Karpas-422 (cell line): ENCODE measurements around the gene CBX3. TPM values are rescaled to one million over a fixed set of nuclear protein-coding genes. Genes with fewer than 3 reads are reported as not detected.

Source experiments
- DNase-seq: peaks from one replicate; pipeline ENCODE4 v3.0.0-alpha.2; 2015
- H2AFZ ChIP-seq: fragments of 200-600 bp; sonication (generic); 2 replicates; pipeline ENCODE4 v1.6.1; 2014; ENCODE audit warnings: antibody characterized with exemption, low read length, mixed read lengths
- H3K27ac ChIP-seq: fragments of 200-600 bp; sonication (generic); 2 replicates; pipeline ENCODE4 v1.5.1; 2014; ENCODE audit warnings: mild to moderate bottlenecking, low read length, moderate library complexity
- H3K27me3 ChIP-seq: fragments of 200-600 bp; sonication (generic); 2 replicates; pipeline ENCODE4 v1.6.1; 2014; ENCODE audit warnings: low read length, mixed read lengths
- H3K36me3 ChIP-seq: fragments of 200-600 bp; sonication (generic); 2 replicates; pipeline ENCODE4 v1.6.1; 2014; ENCODE audit warnings: low read length, mixed read lengths; ENCODE audit not compliant: insufficient read depth
- H3K4me1 ChIP-seq: fragments of 200-600 bp; sonication (generic); 2 replicates; pipeline ENCODE4 v1.6.1; 2014; ENCODE audit warnings: mild to moderate bottlenecking, low read length, mixed read lengths
- H3K4me2 ChIP-seq: fragments of 200-600 bp; sonication (generic); 2 replicates; pipeline ENCODE4 v1.6.1; 2014; ENCODE audit warnings: low read length, low read depth, mild to moderate bottlenecking; ENCODE audit not compliant: poor library complexity, severe bottlenecking
- H3K4me3 ChIP-seq: fragments of 200-600 bp; sonication (generic); 2 replicates; pipeline ENCODE4 v1.5.1; 2014; ENCODE audit warnings: mild to moderate bottlenecking, antibody characterized with exemption, low read length, mixed read lengths
- H3K79me2 ChIP-seq: fragments of 200-600 bp; sonication (generic); 2 replicates; pipeline ENCODE4 v1.6.1; 2014; ENCODE audit warnings: mild to moderate bottlenecking, low read length, mixed read lengths
- H3K9ac ChIP-seq: fragments of 200-600 bp; sonication (generic); 2 replicates; pipeline ENCODE4 v1.6.0; 2014; ENCODE audit warnings: low read length
- H3K9me2 ChIP-seq: fragments of 200-600 bp; sonication (generic), shearing (Covaris generic); replicated peaks from 2 replicates; pipeline ENCODE4 v1.6.0; 2014; ENCODE audit warnings: mild to moderate bottlenecking, low read length, moderate library complexity; ENCODE audit not compliant: insufficient read depth
- H3K9me3 ChIP-seq: fragments of 300-700, 200-600 bp; sonication (generic); 2 replicates; pipeline ENCODE4 v1.6.1; 2014; ENCODE audit warnings: low read length, mixed read lengths
- H4K20me1 ChIP-seq: fragments of 200-600 bp; sonication (generic); 2 replicates; pipeline ENCODE4 v1.6.1; 2014; ENCODE audit warnings: mild to moderate bottlenecking, antibody characterized with exemption, low read length, low read depth; ENCODE audit not compliant: insufficient read depth
- total RNA-seq: library from RNA; depleted of rRNA; stranded (reverse); fragments of >200 nt; shearing (Covaris generic); gene quantifications from 2 replicates; pipeline ENCODE4 v1.2.3, GENCODE V29; 2014; ENCODE audit warnings: low replicate concordance

The CBX3 gene
- total RNA-seq, 1 experiment from 2014 or later, result 168 TPM

DNA sequence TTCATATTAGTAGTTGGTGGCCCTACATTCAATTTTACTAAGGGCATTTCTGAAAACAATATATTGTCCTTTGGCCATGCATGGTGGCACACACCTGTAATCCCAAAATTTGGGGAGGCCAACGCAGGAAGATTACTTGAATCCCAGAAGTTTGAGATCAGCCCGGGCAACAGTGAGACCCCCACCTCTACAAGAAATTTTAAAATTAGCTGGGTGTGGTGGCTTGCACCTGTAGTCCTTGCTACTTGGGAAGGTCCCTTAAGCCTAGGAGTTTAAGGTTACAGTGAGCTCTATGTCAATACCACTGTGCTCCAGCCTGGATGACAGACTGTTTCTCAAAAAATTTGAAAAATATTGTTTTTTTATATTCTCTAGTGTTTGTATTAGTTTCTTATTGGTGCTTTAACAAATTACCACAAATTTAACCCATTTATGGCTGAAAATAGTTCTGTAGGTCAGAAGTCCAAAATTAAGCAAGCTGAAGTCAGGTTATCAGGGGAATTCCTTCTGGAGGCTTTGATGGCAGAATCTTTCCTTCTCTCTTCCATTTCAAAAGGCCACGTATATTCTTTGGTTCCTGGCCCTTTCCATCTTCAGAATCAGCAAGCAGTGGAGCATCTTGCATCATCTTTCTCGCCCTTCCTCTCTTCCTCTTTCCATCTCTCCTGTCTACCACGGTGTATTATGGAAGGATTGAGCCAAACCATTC, 12.4 kb downstream of the CBX3 start:
- H2AFZ ChIP-seq, result no peak overlapping the region
- H3K79me2 ChIP-seq, result no peaks in the 10 kb centered on the region
- peaks cover 18% of the 10 kb centered on the region for H4K20me1 ChIP-seq
- DNase-seq, result no peak
- H3K27me3 ChIP-seq, result no peaks in the 10 kb centered on the region
- H3K27ac ChIP-seq, result no peak overlapping the region; the same call in 1 of the 2 replicates
- no peaks in the 10 kb centered on the region for H3K9me3 ChIP-seq
- no peaks in the 10 kb centered on the region for H3K9me2 ChIP-seq
- no peaks in the 10 kb centered on the region for H3K4me1 ChIP-seq
- H3K4me3 ChIP-seq, result no peak overlapping the region
- peaks cover 31% of the 10 kb centered on the region for H3K36me3 ChIP-seq
- H3K9ac ChIP-seq, result no peak overlapping the region
- no peak overlapping the region for H3K4me2 ChIP-seq

DNA sequence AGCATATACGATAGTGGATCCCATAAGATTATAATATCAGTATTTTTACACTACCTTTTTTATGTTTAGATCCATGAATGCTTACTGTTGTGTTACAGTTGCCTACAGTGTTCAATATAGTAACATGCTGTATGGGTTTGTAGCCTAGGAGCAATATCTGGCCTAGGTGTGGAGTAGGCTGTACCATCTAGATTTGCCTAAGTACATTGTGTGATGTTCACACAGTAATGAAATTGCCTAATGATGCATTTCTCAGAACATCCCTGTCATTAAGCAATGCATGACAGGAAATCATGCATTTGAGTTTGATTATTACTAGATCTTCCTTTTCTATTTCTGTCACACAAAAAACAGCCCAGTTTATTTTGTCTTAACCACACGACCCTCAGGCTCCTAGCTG, 14.5 kb downstream of the CBX3 start:
- Histone ChIP-seq H3K36me3 (peaks cover 12% of the 10 kb centered on the region), H3K27ac (no peak overlapping the region), H3K4me1 (no peaks in the 10 kb centered on the region), H3K9ac (no peak overlapping the region), H2AFZ (no peak overlapping the region), H4K20me1 (peaks cover 9% of the 10 kb centered on the region; the same call in 1 of the 2 replicates), H3K4me2 (no peak overlapping the region), H3K27me3 (no peaks in the 10 kb centered on the region), H3K79me2 (no peaks in the 10 kb centered on the region), H3K9me2 (no peaks in the 10 kb centered on the region), H3K4me3 (no peak overlapping the region), H3K9me3 (no peaks in the 10 kb centered on the region)
- no peak for DNase-seq

DNA sequence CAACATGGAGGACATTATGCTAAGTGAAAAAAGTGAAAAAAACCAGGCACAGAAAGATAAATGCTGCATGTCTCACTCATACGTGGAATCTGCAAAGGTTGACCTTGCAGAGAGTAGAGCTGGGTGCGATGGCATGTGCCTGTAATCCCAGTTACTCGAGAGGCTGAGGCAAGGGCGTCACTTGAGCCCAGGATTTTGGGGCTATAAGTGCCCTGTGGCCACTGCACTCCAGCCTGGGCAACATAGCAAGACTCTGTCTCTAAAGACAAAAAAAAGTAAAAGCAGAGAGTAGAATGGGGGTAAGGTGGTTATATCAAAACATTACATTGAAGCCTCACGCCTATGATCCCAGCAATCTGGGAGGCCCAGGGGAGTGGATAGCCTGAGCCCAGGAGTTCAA, 22.8 kb downstream of the CBX3 start:
- no peak for DNase-seq
- H3K79me2 ChIP-seq, result no peaks in the 10 kb centered on the region
- H3K4me3 ChIP-seq, result no peak overlapping the region
- H3K9me2 ChIP-seq, result no peaks in the 10 kb centered on the region
- H3K4me2 ChIP-seq, result no peak overlapping the region
- H3K9ac ChIP-seq, result no peak overlapping the region
- H3K36me3 ChIP-seq, result no peaks in the 10 kb centered on the region
- no peaks in the 10 kb centered on the region for H4K20me1 ChIP-seq
- H2AFZ ChIP-seq, result no peak overlapping the region
- H3K27ac ChIP-seq, result no peak overlapping the region
- H3K4me1 ChIP-seq, result no peaks in the 10 kb centered on the region
- 0 out of 2 replicates have a peak, but pooled peaks cover 2% of the 10 kb centered on the region for H3K27me3 ChIP-seq
- no peaks in the 10 kb centered on the region for H3K9me3 ChIP-seq

DNA sequence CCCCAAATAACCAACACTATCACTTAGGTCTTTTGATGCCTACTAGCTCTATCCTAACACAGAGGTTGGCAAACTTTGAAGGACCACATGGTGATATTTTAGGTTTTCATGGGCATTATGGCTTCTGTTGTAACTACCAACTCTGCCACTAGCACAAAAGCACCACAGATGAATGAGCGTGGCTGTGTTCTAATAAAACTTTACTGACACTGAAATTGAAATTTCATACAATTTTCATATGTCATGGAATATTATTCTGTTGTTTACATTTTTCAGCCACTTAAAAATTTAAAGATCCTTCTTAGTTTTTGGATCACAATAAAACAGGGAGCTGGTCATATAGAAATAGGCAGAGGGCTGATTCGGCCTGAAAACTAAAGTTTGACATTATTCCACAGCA, 26.4 kb downstream of the CBX3 start:
- Histone ChIP-seq H2AFZ (no peak overlapping the region), H3K27ac (no peak overlapping the region), H3K4me1 (no peaks in the 10 kb centered on the region), H3K27me3 (0 out of 2 replicates have a peak, but pooled peaks cover 2% of the 10 kb centered on the region), H4K20me1 (no peaks in the 10 kb centered on the region), H3K9me3 (no peaks in the 10 kb centered on the region), H3K4me2 (no peak overlapping the region), H3K9ac (no peak overlapping the region), H3K79me2 (no peaks in the 10 kb centered on the region), H3K9me2 (no peaks in the 10 kb centered on the region), H3K4me3 (no peak overlapping the region), H3K36me3 (no peaks in the 10 kb centered on the region)
- DNase-seq, result no peak

DNA sequence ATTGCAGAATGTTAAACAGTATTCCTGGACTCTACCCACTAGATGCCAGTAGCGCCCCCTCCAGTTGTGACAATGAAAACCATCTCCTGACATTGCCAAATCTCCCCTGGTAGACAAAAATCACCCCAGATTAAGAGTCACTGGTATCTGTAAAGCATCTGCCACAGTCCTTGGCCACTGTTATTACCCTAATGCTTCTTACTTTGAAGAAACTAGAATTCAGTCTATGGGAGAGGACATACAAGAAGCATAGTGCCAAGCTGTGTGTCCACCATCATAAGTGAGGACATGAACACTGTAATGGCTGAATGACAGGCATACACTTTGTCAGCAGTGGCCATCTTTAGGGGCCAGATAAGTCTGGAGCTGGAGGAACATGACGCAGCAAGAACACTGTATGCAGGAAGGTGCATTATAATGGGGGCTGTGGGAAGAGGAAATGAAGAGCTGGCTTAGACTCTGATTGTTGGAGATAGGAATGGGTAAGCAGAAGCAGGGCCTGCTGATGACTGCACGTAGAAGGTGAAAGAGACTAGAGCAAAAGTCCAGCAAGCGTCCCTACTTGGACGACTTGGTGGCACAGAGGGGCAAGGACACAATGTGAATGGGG, 32.5 kb downstream of the CBX3 start:
- Histone ChIP-seq H3K79me2 (no peaks in the 10 kb centered on the region), H3K27ac (no peak overlapping the region), H3K4me2 (no peak overlapping the region), H3K4me3 (no peak overlapping the region), H3K4me1 (no peaks in the 10 kb centered on the region), H3K9me2 (no peaks in the 10 kb centered on the region), H4K20me1 (no peaks in the 10 kb centered on the region), H3K9me3 (no peaks in the 10 kb centered on the region), H3K36me3 (no peaks in the 10 kb centered on the region), H2AFZ (no peak overlapping the region), H3K9ac (no peak overlapping the region), H3K27me3 (no peaks in the 10 kb centered on the region)
- DNase-seq, result no peak

DNA sequence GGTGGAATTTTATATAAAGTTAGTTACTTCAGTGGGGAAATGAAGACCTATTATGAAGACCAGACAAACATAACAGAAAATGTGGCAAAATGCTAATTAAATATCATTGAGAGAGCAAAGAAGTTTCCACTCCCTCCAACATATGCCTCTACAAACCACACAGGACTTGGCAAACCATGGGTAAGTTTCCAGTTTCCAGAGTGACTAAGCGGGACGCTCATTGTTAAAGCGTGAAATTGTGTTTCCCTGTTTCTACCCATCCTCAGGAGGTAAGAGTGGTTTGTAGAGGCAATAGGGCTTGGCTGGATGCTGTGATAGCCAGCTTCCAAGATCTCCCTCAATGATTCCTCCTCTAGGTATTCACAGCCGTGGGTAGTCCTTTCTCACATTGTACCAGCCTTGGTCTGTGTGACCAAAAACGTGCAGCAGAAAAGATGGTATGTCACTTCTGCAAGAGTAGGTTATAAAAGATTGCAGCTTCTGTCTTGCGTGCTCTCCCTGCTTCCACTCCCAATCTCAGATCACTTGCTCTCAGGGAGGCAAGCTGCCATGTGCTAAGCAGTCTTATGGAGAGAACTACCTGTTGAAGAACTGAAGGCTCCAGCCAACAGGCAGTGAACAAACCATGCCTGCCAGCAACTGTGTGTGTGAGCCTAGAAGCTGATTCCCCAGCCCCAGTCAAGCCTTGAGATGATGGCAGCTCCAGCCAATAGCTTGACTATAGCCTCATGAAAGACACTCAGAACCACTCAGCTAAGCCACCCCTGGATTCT, 35.7 kb downstream of the CBX3 start:
- no peaks in the 10 kb centered on the region for H4K20me1 ChIP-seq
- no peaks in the 10 kb centered on the region for H3K79me2 ChIP-seq
- H3K27ac ChIP-seq, result no peak overlapping the region
- no peak overlapping the region for H3K9ac ChIP-seq
- no peaks in the 10 kb centered on the region for H3K9me2 ChIP-seq
- no peak overlapping the region for H3K4me2 ChIP-seq
- no peaks in the 10 kb centered on the region for H3K36me3 ChIP-seq
- H3K27me3 ChIP-seq, result no peaks in the 10 kb centered on the region
- no peak overlapping the region for H3K4me3 ChIP-seq
- no peaks in the 10 kb centered on the region for H3K4me1 ChIP-seq
- H3K9me3 ChIP-seq, result no peaks in the 10 kb centered on the region
- DNase-seq, result no peak
- H2AFZ ChIP-seq, result no peak overlapping the region

DNA sequence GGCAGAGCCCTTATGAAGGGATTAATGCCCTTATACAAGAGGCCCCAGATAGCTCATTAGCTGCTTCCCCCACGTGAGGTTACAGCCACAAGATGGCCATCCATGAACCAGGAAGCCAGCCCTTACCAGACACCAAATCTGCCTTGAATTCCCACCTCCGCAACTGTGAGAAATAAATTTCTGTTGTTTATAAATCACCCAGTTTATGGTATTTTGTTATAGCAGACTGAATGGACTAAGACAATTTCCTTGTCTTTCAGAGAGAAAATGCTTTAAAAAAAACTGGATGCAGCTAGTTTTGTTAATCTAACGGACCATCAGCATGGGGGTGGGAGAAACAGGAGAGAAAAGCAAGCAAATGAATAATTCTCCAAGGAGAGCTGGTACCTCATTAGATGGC, 36.5 kb downstream of the CBX3 start:
- no peaks in the 10 kb centered on the region for H3K9me2 ChIP-seq
- 0 out of 2 replicates have a peak overlapping the region, but pooled peaks have one; percentile 15 for H2AFZ ChIP-seq
- no peaks in the 10 kb centered on the region for H3K9me3 ChIP-seq
- H3K27ac ChIP-seq, result no peak overlapping the region
- DNase-seq, result no peak
- H3K79me2 ChIP-seq, result no peaks in the 10 kb centered on the region
- H3K4me1 ChIP-seq, result no peaks in the 10 kb centered on the region
- H3K9ac ChIP-seq, result no peak overlapping the region
- H3K27me3 ChIP-seq, result no peaks in the 10 kb centered on the region
- no peaks in the 10 kb centered on the region for H4K20me1 ChIP-seq
- H3K4me3 ChIP-seq, result no peak overlapping the region
- H3K4me2 ChIP-seq, result no peak overlapping the region
- H3K36me3 ChIP-seq, result no peaks in the 10 kb centered on the region

DNA sequence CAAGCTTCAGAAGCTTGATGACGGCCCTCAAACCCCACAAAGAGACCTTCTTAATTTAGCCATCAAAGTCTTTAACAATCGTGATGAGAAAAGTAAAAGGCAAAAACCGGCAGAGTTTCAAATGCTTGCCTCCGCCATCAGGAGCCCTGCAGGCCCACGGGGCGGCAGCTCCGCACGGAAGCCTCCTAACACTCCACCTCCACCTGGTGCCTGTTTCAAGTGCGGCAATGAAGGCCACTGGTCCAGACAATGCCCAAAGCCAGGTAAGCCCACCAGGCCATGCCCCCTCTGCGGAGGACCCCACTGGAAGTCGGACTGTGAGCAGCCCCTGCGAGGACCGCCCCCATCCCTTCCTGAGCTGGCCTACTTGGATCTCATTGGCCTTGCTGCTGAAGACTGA, 43.6 kb downstream of the CBX3 start:
- H3K27ac ChIP-seq, result no peak overlapping the region
- peaks cover 9% of the 10 kb centered on the region for H3K4me1 ChIP-seq
- no peaks in the 10 kb centered on the region for H3K9me3 ChIP-seq
- no peaks in the 10 kb centered on the region for H3K27me3 ChIP-seq
- H3K4me2 ChIP-seq, result no peak overlapping the region
- no peaks in the 10 kb centered on the region for H4K20me1 ChIP-seq
- DNase-seq, result no peak
- no peaks in the 10 kb centered on the region for H3K36me3 ChIP-seq
- H3K9me2 ChIP-seq, result no peaks in the 10 kb centered on the region
- H2AFZ ChIP-seq, result no peak overlapping the region
- H3K9ac ChIP-seq, result no peak overlapping the region
- no peak overlapping the region for H3K4me3 ChIP-seq
- no peaks in the 10 kb centered on the region for H3K79me2 ChIP-seq
